NCI-H1694 (cell line): ENCODE results near the gene NOL4.

Source experiments
- DNase-seq: peaks from one replicate; lab custom pipeline; 2025; lab: John Stamatoyannopoulos, UW

Gene NOL4

DNA sequence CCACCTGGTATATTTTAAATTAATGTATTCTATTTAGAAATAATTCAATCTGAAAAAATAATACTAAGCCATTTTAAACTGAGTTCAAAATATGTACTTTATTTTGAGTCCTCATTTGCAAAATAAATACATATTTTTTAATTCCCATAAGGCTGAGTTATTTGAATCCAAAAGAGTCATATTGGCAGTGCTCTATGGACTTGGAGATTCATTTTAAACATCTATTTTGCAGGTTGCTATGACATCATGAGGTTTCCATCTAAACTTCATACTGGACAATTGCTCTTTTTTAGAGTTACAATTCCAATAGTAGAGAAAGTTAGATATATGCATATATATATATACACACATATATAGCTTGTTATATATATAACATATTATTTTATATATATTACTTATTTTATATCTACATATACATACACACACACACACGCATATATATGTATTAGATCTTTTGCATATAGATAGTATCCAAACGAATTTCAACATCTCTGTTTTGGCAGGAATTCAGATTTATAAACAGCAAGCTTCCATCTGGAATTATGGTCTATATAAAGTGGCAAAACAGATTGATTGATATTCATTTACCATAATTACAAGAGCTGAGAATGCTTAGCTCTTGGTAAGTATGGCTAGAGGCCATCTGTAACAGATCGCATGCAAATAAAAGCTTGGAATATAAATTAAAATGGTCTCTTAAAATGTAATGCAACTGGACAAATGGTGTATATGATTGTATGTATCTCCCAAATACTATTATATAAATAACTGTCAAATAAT, 34.9 kb downstream of the NOL4 start:
- DNase-seq = no peak
